WTC11 (cell line): Measurements from ENCODE around the gene LAS1L.

Experiments
- CREM ChIP-seq: sonication (generic); formaldehyde crosslinking; IDR thresholded peaks from 2 replicates; pipeline ENCODE4 v1.8.1; 2022; ENCODE audit warnings: mild to moderate bottlenecking, missing genetic modification reagents, moderate library complexity
- ETV6 ChIP-seq: sonication (generic); formaldehyde crosslinking; IDR thresholded peaks from 2 replicates; pipeline ENCODE4 v1.8.1; 2022; ENCODE audit warnings: mild to moderate bottlenecking, missing genetic modification reagents
- GABPB1 ChIP-seq: sonication (generic); formaldehyde crosslinking; IDR thresholded peaks from 2 replicates; pipeline ENCODE4 v1.8.1; 2023; ENCODE audit warnings: mild to moderate bottlenecking, missing genetic modification reagents
- NR2C2 ChIP-seq: sonication (generic); formaldehyde crosslinking; IDR thresholded peaks from 2 replicates; pipeline ENCODE4 v1.8.0; 2022; ENCODE audit warnings: mild to moderate bottlenecking, missing genetic modification reagents
- TEAD1 ChIP-seq: sonication (generic); formaldehyde crosslinking; IDR thresholded peaks from 2 replicates; pipeline ENCODE4 v1.8.0; 2022; ENCODE audit warnings: mild to moderate bottlenecking, missing genetic modification reagents
- ZBTB21 ChIP-seq: sonication (generic); formaldehyde crosslinking; IDR thresholded peaks from 2 replicates; pipeline ENCODE4 v1.8.1; 2023; ENCODE audit warnings: mild to moderate bottlenecking, missing genetic modification reagents, borderline replicate concordance
- ZBTB43 ChIP-seq: sonication (generic); formaldehyde crosslinking; IDR thresholded peaks from 2 replicates; pipeline ENCODE4 v1.8.1; 2023; ENCODE audit warnings: mild to moderate bottlenecking, missing genetic modification reagents
- ZMAT4 ChIP-seq: fragments of 250-450 bp; sonication (Bioruptor Pico); IDR thresholded peaks from 2 replicates; pipeline ENCODE4 v1.9.0; 2021; ENCODE audit warnings: mild to moderate bottlenecking
- ZNF423 ChIP-seq: fragments of 250-450 bp; sonication (Bioruptor Pico); IDR thresholded peaks from 2 replicates; pipeline ENCODE4 v2.1.2; 2022; ENCODE audit warnings: mild to moderate bottlenecking, moderate library complexity
- ZNF532 ChIP-seq: fragments of 250-450 bp; sonication (Bioruptor Pico); IDR thresholded peaks from 2 replicates; pipeline ENCODE4 v1.9.0; 2021; ENCODE audit warnings: mild to moderate bottlenecking, borderline replicate concordance
- ZSCAN18 ChIP-seq: fragments of 250-450 bp; sonication (Bioruptor Pico); IDR thresholded peaks from 2 replicates; pipeline ENCODE4 v2.1.2; 2022; ENCODE audit warnings: mild to moderate bottlenecking, moderate library complexity
- TF ChIP-seq, protein P1 (sequence below): fragments of 200-600 bp; IDR thresholded peaks from 2 replicates; pipeline ENCODE4 v1.8.0; 2022; ENCODE audit warnings: antibody characterized with exemption
- TF ChIP-seq, protein P2 (sequence below): sonication (generic); formaldehyde crosslinking; IDR thresholded peaks from 2 replicates; pipeline ENCODE4 v1.8.0; 2022; ENCODE audit warnings: mild to moderate bottlenecking, missing genetic modification reagents
- TF ChIP-seq, protein P3 (sequence below): sonication (generic); formaldehyde crosslinking; IDR thresholded peaks from 2 replicates; pipeline ENCODE4 v1.8.1; 2023; ENCODE audit warnings: mild to moderate bottlenecking, moderate library complexity, missing genetic modification reagents

DNA sequence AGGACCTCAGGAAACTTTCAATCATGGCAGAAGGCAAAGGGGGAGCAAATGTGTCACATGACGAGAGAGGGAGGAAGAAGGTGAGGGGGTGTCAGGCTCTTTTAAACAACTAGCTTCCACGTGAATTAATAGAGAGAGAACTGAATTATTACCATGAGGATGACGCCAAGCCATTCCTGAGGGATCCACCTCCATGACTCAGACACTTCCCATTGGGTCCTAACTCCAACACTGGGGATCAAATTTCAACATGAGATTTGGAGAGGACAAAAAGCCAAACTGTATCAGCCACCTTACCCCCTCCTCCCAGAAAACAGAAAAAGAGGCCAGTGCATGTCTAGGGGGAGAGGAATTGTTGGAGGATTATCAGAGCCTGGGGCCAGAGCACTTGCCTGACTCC is 40.4 kb upstream of the LAS1L start:
- TF ChIP-seq ZBTB21 (no peak), ETV6 (CRISPR knock-in tag) (no peak), ZNF532 (CRISPR knock-in tag) (no peak), ZSCAN18 (CRISPR knock-in tag) (no peak), GABPB1 (no peak), ZBTB43 (CRISPR knock-in tag) (no peak), NR2C2 (CRISPR knock-in tag) (no peak), ZMAT4 (CRISPR knock-in tag) (no peak), TEAD1 (CRISPR knock-in tag) (no peak), CREM (CRISPR knock-in tag) (no peak), ZNF423 (CRISPR knock-in tag) (no peak)
- TF ChIP-seq, protein P1, sequence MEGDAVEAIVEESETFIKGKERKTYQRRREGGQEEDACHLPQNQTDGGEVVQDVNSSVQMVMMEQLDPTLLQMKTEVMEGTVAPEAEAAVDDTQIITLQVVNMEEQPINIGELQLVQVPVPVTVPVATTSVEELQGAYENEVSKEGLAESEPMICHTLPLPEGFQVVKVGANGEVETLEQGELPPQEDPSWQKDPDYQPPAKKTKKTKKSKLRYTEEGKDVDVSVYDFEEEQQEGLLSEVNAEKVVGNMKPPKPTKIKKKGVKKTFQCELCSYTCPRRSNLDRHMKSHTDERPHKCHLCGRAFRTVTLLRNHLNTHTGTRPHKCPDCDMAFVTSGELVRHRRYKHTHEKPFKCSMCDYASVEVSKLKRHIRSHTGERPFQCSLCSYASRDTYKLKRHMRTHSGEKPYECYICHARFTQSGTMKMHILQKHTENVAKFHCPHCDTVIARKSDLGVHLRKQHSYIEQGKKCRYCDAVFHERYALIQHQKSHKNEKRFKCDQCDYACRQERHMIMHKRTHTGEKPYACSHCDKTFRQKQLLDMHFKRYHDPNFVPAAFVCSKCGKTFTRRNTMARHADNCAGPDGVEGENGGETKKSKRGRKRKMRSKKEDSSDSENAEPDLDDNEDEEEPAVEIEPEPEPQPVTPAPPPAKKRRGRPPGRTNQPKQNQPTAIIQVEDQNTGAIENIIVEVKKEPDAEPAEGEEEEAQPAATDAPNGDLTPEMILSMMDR = no peak
- TF ChIP-seq, protein P2, sequence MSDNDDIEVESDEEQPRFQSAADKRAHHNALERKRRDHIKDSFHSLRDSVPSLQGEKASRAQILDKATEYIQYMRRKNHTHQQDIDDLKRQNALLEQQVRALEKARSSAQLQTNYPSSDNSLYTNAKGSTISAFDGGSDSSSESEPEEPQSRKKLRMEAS (CRISPR knock-in tag) = no peak
- TF ChIP-seq, protein P3, sequence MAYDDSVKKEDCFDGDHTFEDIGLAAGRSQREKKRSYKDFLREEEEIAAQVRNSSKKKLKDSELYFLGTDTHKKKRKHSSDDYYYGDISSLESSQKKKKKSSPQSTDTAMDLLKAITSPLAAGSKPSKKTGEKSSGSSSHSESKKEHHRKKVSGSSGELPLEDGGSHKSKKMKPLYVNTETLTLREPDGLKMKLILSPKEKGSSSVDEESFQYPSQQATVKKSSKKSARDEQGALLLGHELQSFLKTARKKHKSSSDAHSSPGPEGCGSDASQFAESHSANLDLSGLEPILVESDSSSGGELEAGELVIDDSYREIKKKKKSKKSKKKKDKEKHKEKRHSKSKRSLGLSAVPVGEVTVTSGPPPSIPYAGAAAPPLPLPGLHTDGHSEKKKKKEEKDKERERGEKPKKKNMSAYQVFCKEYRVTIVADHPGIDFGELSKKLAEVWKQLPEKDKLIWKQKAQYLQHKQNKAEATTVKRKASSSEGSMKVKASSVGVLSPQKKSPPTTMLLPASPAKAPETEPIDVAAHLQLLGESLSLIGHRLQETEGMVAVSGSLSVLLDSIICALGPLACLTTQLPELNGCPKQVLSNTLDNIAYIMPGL (CRISPR knock-in tag) = no peak
